Thoracic aorta (tissue), 2 donors: ENCODE data around the gene GAS6. TPM values are rescaled to one million over a fixed set of nuclear protein-coding genes. Genes with fewer than 3 reads are reported as not detected.

Experiments
- ATAC-seq: fragments of 150-250 bp; one replicate; pipeline ENCODE4 v1.8.0; 2017; ENCODE audit warnings: low read depth; ENCODE audit not compliant: insufficient number of reproducible peaks, low FRiP score
- DNase-seq: peaks from one replicate; pipeline ENCODE4 v3.0.0-alpha.2; 2020; ENCODE audit warnings: low spot score
- H3K27ac ChIP-seq, 2 donors: fragments of 200-600 bp; sonication (generic); 1 replicate in 1 of 2; 2 replicates in 1 of 2; pipeline ENCODE4 v1.5.1; 2016; ENCODE audit warnings: mild to moderate bottlenecking in 2 of 2, moderate library complexity in 2 of 2
- H3K27me3 ChIP-seq: fragments of 200-600 bp; sonication (generic); replicated peaks from 2 replicates; pipeline ENCODE4 v1.6.0; 2016; ENCODE audit warnings: mild to moderate bottlenecking; ENCODE audit not compliant: insufficient read depth
- H3K36me3 ChIP-seq: fragments of 200-600 bp; sonication (generic); one replicate; pipeline ENCODE4 v1.5.1; 2016
- H3K4me1 ChIP-seq, 2 donors: fragments of 200-600 bp; sonication (generic); 1 replicate in 1 of 2; 2 replicates in 1 of 2; pipeline versions ENCODE4 v1.5.1 to v1.6.0; 2016; ENCODE audit warnings: low read depth in 2 of 2, mild to moderate bottlenecking in 1 of 2; ENCODE audit not compliant: control insufficient read depth in 1 of 2
- H3K4me3 ChIP-seq: fragments of 200-600 bp; sonication (generic); 2 replicates; pipeline ENCODE4 v1.5.1; 2016; ENCODE audit warnings: mild to moderate bottlenecking
- H3K9me3 ChIP-seq: fragments of 200-600 bp; sonication (generic); 2 replicates; pipeline ENCODE4 v1.5.1; 2016
- total RNA-seq, 2 donors: library from RNA; depleted of rRNA; stranded (reverse); fragments of >200 nt; gene quantifications; one replicate each; pipeline versions ENCODE4 v1.1.0 to v1.2.3, GENCODE V29; 2016
- TF ChIP-seq, protein P1 (sequence below): fragments of 200-600 bp; sonication (generic); IDR thresholded peaks from one replicate; pipeline ENCODE4 v1.5.1; 2019; ENCODE audit warnings: antibody characterized with exemption

Gene GAS6
- total RNA-seq, 2 donors from 2014 or later: 854 to 1,319 TPM

DNA sequence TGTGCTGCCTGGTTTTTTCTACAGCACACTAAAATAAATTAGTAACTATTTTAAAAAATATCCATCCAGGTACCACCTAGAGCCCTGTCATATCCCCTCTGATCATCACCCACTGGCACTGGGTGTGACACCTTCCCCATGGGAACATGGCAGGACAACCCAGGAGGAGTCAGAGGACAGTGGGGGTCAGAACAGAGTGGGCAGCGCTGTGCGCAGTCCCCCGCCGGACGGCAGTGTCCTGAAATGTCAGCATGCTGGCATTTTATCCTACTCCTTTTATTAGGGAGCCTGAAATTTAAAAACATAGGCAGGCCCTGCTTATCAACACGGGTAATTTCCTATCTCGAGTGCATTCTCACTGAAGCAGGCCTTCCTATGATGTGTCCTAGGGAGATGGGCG, 42.1 kb upstream of the GAS6 start:
- TF ChIP-seq, protein P1, sequence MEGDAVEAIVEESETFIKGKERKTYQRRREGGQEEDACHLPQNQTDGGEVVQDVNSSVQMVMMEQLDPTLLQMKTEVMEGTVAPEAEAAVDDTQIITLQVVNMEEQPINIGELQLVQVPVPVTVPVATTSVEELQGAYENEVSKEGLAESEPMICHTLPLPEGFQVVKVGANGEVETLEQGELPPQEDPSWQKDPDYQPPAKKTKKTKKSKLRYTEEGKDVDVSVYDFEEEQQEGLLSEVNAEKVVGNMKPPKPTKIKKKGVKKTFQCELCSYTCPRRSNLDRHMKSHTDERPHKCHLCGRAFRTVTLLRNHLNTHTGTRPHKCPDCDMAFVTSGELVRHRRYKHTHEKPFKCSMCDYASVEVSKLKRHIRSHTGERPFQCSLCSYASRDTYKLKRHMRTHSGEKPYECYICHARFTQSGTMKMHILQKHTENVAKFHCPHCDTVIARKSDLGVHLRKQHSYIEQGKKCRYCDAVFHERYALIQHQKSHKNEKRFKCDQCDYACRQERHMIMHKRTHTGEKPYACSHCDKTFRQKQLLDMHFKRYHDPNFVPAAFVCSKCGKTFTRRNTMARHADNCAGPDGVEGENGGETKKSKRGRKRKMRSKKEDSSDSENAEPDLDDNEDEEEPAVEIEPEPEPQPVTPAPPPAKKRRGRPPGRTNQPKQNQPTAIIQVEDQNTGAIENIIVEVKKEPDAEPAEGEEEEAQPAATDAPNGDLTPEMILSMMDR: no peak
- Histone ChIP-seq H3K9me3 (no peaks in the 10 kb centered on the region), H3K27ac (no peak overlapping the region), H3K27me3 (no peaks in the 10 kb centered on the region), H3K36me3 (no peaks in the 10 kb centered on the region), H3K4me3 (no peak overlapping the region), H3K4me1 (peaks cover 19 to 60% of the 10 kb centered on the region in 2 donors)
- ATAC-seq (no peak), DNase-seq (no peak)

GRCh38 chr13:113905018-113905417, 41.1 kb upstream of the GAS6 start:
- no peaks in the 10 kb centered on the region for H3K36me3 ChIP-seq
- TF ChIP-seq, protein P1: no peak
- no peak overlapping the region for H3K4me3 ChIP-seq
- H3K27ac ChIP-seq: peak overlapping the region; percentile 91 to 92
- ATAC-seq (no peak), DNase-seq (no peak)
- peaks cover 22 to 66% of the 10 kb centered on the region in 2 donors for H3K4me1 ChIP-seq
- no peaks in the 10 kb centered on the region for H3K27me3 ChIP-seq
- H3K9me3 ChIP-seq: no peaks in the 10 kb centered on the region

DNA sequence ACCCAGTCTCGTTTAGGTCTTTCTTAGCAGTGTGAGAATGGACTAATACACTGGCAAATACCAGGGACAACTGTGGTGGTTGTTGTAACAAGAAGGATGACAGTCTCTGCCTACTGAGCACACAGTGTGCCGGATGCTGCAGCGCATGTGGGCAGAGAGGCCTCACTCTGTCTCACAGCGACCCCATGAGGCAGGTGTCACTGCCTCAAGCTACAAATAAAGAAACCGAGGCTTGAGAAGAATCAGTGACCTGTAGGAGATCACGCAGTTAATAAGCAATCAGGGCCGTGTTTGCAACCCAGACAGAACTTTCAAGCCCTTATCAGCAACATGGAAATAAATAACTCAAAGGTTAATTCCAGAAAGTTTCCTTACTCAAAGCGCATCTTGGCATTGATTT, 40.5 kb upstream of the GAS6 start:
- H3K9me3 ChIP-seq: no peaks in the 10 kb centered on the region
- DNase-seq (no peak), ATAC-seq (no peak)
- H3K27ac ChIP-seq: peak overlapping the region; percentile 91 to 92
- no peaks in the 10 kb centered on the region for H3K27me3 ChIP-seq
- no peak overlapping the region for H3K4me3 ChIP-seq
- H3K36me3 ChIP-seq: no peaks in the 10 kb centered on the region
- peaks cover 22 to 66% of the 10 kb centered on the region in 2 donors for H3K4me1 ChIP-seq
- TF ChIP-seq, protein P1: peak; percentile 43

DNA sequence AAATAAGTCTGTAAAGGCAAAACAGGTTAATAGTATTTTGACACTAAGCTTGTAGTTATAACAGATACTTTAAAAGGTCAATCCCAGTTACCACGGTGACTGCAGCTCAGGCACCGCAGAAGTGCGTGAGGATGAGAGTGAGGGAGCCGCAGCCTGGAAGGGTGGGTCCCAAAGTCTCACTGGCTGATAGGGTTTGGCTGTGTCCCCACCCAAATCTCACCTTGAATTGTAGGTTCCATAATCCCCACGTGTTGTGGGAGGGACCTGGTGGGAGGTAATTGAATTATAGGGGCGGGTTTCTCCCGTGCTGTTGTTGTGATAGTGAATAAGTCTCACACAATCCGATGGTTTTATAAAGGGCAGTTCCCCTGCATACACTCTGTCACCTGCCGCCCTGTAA, 40.0 kb upstream of the GAS6 start:
- TF ChIP-seq, protein P1: no peak
- peaks cover 22 to 66% of the 10 kb centered on the region in 2 donors for H3K4me1 ChIP-seq
- H3K27ac ChIP-seq: peak overlapping the region; percentile 91 to 92
- ATAC-seq: no peak
- H3K27me3 ChIP-seq: no peaks in the 10 kb centered on the region
- DNase-seq: no peak
- H3K9me3 ChIP-seq: no peaks in the 10 kb centered on the region
- H3K4me3 ChIP-seq: no peak overlapping the region
- H3K36me3 ChIP-seq: no peaks in the 10 kb centered on the region

DNA sequence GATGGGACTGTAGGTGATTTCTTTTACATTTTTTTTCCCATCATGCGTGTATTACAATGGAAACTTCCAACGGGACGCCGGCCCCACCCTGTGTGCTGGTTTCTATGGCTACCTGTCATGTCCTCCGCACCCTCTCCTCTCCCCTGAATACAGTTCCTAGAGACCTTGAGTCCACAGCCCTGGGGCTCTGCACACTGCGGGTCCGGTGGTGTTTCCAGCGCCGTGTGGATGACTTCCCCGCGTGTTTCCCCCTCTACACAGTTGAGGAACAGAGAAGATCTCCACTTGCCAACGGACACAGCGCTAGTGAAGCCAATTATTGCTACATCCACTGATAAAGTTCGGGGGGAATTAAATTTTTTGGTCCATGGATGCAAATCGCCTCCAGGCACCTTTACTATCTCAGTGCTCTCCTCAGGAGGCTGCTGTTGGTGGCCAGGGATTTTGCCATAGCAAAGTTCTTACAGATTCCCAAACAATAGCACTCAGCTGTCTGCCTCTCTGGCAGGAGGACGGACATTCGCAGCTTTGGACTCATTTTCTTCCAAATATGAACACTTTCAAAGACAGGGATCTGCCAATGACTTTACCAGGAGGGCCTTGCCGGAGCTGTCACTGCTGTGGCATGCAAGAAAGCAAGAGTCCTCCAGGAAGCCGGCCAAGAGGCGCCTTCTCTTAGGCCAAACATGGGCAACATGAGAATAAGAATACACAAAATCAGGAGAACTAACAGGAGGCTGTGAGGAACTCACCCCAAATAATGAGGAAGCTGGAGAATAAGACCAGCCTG, 39.3 kb upstream of the GAS6 start:
- DNase-seq: peak; percentile 41
- ATAC-seq: peak; percentile 64
- TF ChIP-seq, protein P1: no peak

More for the DNA sequence above, 39.3 kb upstream of the GAS6 start:
- H3K27me3 ChIP-seq: no peaks in the 10 kb centered on the region
- H3K27ac ChIP-seq: peak overlapping the region; percentile 91 to 92
- no peaks in the 10 kb centered on the region for H3K36me3 ChIP-seq
- peaks cover 20 to 62% of the 10 kb centered on the region in 2 donors for H3K4me1 ChIP-seq
- no peaks in the 10 kb centered on the region for H3K9me3 ChIP-seq
- no peak overlapping the region for H3K4me3 ChIP-seq
